ENCODE results near the gene GET4. TPM values are rescaled to one million over a fixed set of nuclear protein-coding genes. Genes with fewer than 3 reads are reported as not detected.
"Not testable (repeated sequence)": the region's sequence is repeated elsewhere in the genome, so short reads cannot be mapped to it uniquely, and the experiment has no call there.

Gene GET4
- total RNA-seq, 1 experiment from 2014 or later = 96.7 TPM

GRCh38 chr7:847728-848127 is 28.6 kb upstream of the GET4 start:
- H3K9me2 ChIP-seq (replicated peaks; ENCODE audit: low read length); intact Hi-C loops (cut with micrococcal nuclease); H3K9ac ChIP-seq (ENCODE audit: low read length); POLR2A ChIA-PET (ENCODE audit: unreplicated experiment); H3F3A ChIP-seq (ENCODE audit: low read length, unreplicated experiment); BruUV-seq (replicated peaks); H3K9me3 ChIP-seq (ENCODE audit: low read length); H3K4me3 ChIP-seq (ENCODE audit: low read length); H2AFZ ChIP-seq (ENCODE audit: low read length); H3K4me1 ChIP-seq (ENCODE audit: insufficient read depth, low read length); H3K79me2 ChIP-seq (ENCODE audit: low read length); DNase-seq; CTCF ChIA-PET; H3K27me3 ChIP-seq (ENCODE audit: low read length); H3K27ac ChIP-seq (ENCODE audit: low read length); H4K20me1 ChIP-seq (ENCODE audit: low read length); ATAC-seq; H3K4me2 ChIP-seq (ENCODE audit: low read length): not testable (repeated sequence)
- peaks cover 40% of the 10 kb centered on the region for H3K36me3 ChIP-seq (ENCODE audit: low read depth, low read length)

- Histone ChIP-seq H3K9me3 (ENCODE audit: low read length) (no peaks in the 10 kb centered on the region), H3K27ac (ENCODE audit: low read length) (no peak overlapping the region), H3K36me3 (ENCODE audit: low read depth, low read length) (peaks cover 29% of the 10 kb centered on the region), H3K4me3 (ENCODE audit: low read length) (no peak overlapping the region), H3K27me3 (ENCODE audit: low read length) (no peaks in the 10 kb centered on the region), H3K79me2 (ENCODE audit: low read length) (no peaks in the 10 kb centered on the region; the same call in 1 of the 2 replicates), H3K4me1 (ENCODE audit: insufficient read depth, low read length) (no peaks in the 10 kb centered on the region), H2AFZ (ENCODE audit: low read length) (no peak overlapping the region), H3K4me2 (ENCODE audit: low read length) (no peak overlapping the region), H3F3A (ENCODE audit: low read length, unreplicated experiment) (no peaks in the 10 kb centered on the region), H4K20me1 (ENCODE audit: low read length) (no peaks in the 10 kb centered on the region), H3K9me2 (replicated peaks; ENCODE audit: low read length) (no peaks in the 10 kb centered on the region), H3K9ac (ENCODE audit: low read length) (no peak overlapping the region)
- intact Hi-C loops (cut with micrococcal nuclease) = no loop called here
- ATAC-seq (no peak), DNase-seq (no peak)
- TF ChIP-seq EZH2 (IDR thresholded peaks at IDR 0.05; ENCODE audit: low read length, unreplicated experiment) = no peak
- no peak for TF ChIP-seq CTCF (conservative IDR thresholded peaks at IDR 0.05; ENCODE audit: low read depth, low read length)
- TF ChIP-seq EZH2phosphoT487 (IDR thresholded peaks at IDR 0.05; ENCODE audit: borderline replicate concordance, low read length) = no peak
- CTCF ChIA-PET = no interaction called here
- BruUV-seq (replicated peaks) = no TSS peak
- POLR2A ChIA-PET (ENCODE audit: unreplicated experiment) = no interaction called here
These were observed 27.2 kb upstream of the GET4 start for GRCh38 chr7:849145-849544.

- Histone ChIP-seq H3K9me3 (ENCODE audit: low read length) (no peaks in the 10 kb centered on the region), H3K4me2 (ENCODE audit: low read length) (no peak overlapping the region), H2AFZ (ENCODE audit: low read length) (no peak overlapping the region), H3K9me2 (replicated peaks; ENCODE audit: low read length) (no peaks in the 10 kb centered on the region), H3K9ac (ENCODE audit: low read length) (no peak overlapping the region), H3K27ac (ENCODE audit: low read length) (no peak overlapping the region), H3K4me3 (ENCODE audit: low read length) (no peak overlapping the region), H3K79me2 (ENCODE audit: low read length) (no peaks in the 10 kb centered on the region; the same call in 1 of the 2 replicates), H3K4me1 (ENCODE audit: insufficient read depth, low read length) (no peaks in the 10 kb centered on the region), H4K20me1 (ENCODE audit: low read length) (no peaks in the 10 kb centered on the region), H3K36me3 (ENCODE audit: low read depth, low read length) (peaks cover 30% of the 10 kb centered on the region), H3K27me3 (ENCODE audit: low read length) (no peaks in the 10 kb centered on the region), H3F3A (ENCODE audit: low read length, unreplicated experiment) (no peaks in the 10 kb centered on the region)
- BruUV-seq (replicated peaks) = no TSS peak
- no peak for ATAC-seq
- intact Hi-C loops (cut with micrococcal nuclease) = no loop called here
- POLR2A ChIA-PET (ENCODE audit: unreplicated experiment) = no interaction called here
- CTCF ChIA-PET = no interaction called here
- no peak for DNase-seq
- no peak for TF ChIP-seq EZH2 (IDR thresholded peaks at IDR 0.05; ENCODE audit: low read length, unreplicated experiment)
- TF ChIP-seq EZH2phosphoT487 (IDR thresholded peaks at IDR 0.05; ENCODE audit: borderline replicate concordance, low read length) = no peak
- no peak for TF ChIP-seq CTCF (conservative IDR thresholded peaks at IDR 0.05; ENCODE audit: low read depth, low read length)
These were observed 26.6 kb upstream of the GET4 start for GRCh38 chr7:849781-850180.
